DND-41 (cell line): ENCODE results near the gene LIPG.

Source experiments
- EZH2 ChIP-seq: IDR thresholded peaks from 3 replicates; pipeline ENCODE4 v1.6.1; 2012; ENCODE audit warnings: borderline replicate concordance, low read depth, mild to moderate bottlenecking, moderate library complexity, low read length, inconsistent platforms; ENCODE audit not compliant: severe bottlenecking
- TF ChIP-seq, protein P1 (sequence below): IDR thresholded peaks from 2 replicates; pipeline ENCODE4 v1.5.1; 2012; ENCODE audit warnings: borderline replicate concordance, low read length, moderate library complexity, mild to moderate bottlenecking; ENCODE audit not compliant: poor library complexity, severe bottlenecking; ENCODE audit errors: extremely low read depth

DNA sequence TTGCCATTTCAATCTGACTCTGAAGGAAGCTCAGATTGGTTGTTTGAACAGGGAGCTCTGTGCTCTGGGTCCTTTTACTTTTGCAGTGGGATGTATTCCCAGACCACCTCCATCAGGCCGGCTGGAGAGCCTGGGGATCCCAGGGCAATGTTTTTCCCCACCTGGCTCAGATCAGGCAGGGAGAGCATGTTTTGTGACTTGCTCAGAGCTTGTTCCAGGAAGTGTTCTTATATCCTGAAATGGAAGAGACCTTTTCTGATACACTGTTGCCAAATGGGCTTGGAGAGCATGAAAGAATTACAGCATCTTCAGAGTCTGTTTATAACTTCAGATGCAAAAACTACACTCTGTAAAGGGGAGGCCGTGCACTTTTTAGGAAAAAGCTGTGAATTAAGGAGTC, 56.0 kb downstream of the LIPG start:
- TF ChIP-seq, protein P1, sequence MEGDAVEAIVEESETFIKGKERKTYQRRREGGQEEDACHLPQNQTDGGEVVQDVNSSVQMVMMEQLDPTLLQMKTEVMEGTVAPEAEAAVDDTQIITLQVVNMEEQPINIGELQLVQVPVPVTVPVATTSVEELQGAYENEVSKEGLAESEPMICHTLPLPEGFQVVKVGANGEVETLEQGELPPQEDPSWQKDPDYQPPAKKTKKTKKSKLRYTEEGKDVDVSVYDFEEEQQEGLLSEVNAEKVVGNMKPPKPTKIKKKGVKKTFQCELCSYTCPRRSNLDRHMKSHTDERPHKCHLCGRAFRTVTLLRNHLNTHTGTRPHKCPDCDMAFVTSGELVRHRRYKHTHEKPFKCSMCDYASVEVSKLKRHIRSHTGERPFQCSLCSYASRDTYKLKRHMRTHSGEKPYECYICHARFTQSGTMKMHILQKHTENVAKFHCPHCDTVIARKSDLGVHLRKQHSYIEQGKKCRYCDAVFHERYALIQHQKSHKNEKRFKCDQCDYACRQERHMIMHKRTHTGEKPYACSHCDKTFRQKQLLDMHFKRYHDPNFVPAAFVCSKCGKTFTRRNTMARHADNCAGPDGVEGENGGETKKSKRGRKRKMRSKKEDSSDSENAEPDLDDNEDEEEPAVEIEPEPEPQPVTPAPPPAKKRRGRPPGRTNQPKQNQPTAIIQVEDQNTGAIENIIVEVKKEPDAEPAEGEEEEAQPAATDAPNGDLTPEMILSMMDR = no peak
- no peak for TF ChIP-seq EZH2
